GM10266 (cell line): Measurements from ENCODE around the gene MSI1.

Experiments used
- DNase-seq: peaks from one replicate; pipeline ENCODE4 v3.0.0; 2012; ENCODE audit errors: extremely low spot score
- TF ChIP-seq, protein P1 (sequence below): IDR thresholded peaks from 2 replicates; pipeline ENCODE4 v1.5.1; 2012; ENCODE audit warnings: mild to moderate bottlenecking, low read depth; ENCODE audit not compliant: control insufficient read depth, insufficient read depth; ENCODE audit errors: missing control alignments

The MSI1 gene

DNA sequence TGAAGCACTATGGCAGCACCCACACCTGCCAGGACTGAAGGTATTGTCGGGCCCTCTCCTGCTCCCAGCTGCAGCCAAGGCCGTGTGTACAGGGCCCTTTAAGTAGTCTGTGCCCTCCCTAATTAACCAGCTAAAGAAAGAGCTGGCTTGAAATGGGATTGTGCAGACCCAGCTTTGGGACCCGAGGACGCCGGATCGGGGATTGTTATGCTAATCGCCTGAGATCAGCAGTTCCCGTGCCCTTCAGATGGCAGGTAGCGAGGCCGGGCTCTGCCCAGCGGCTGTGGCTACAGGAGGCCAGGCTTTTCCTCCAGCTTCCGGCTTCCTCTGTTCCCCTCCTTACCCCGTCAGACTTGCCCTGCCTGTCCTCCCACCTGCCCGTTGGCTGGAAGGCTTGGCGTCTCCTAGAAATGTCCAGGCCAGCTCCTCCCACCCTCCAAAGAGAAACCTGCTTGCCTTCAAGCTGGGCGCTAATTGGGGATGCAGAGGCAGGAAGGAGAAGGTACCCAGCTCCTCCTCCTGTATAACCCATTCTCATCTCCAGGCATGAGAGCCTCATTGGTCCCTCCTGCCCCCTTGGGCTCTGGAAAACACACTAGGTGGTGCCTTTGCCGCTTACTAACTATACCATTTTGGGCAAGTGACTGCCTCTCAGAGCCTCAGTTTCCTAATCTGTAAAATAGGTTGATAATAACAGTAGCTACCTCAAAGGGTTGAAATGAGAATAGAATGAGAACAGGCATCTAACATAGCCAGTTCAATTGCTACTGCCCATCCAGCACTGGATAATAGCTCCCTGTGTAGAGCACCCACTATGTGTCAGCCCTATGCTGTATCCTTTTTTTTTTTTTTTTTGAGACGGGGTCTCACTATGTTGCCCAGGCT, 25.8 kb upstream of the MSI1 start:
- no peak for DNase-seq
- TF ChIP-seq, protein P1, sequence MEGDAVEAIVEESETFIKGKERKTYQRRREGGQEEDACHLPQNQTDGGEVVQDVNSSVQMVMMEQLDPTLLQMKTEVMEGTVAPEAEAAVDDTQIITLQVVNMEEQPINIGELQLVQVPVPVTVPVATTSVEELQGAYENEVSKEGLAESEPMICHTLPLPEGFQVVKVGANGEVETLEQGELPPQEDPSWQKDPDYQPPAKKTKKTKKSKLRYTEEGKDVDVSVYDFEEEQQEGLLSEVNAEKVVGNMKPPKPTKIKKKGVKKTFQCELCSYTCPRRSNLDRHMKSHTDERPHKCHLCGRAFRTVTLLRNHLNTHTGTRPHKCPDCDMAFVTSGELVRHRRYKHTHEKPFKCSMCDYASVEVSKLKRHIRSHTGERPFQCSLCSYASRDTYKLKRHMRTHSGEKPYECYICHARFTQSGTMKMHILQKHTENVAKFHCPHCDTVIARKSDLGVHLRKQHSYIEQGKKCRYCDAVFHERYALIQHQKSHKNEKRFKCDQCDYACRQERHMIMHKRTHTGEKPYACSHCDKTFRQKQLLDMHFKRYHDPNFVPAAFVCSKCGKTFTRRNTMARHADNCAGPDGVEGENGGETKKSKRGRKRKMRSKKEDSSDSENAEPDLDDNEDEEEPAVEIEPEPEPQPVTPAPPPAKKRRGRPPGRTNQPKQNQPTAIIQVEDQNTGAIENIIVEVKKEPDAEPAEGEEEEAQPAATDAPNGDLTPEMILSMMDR = no peak

DNA sequence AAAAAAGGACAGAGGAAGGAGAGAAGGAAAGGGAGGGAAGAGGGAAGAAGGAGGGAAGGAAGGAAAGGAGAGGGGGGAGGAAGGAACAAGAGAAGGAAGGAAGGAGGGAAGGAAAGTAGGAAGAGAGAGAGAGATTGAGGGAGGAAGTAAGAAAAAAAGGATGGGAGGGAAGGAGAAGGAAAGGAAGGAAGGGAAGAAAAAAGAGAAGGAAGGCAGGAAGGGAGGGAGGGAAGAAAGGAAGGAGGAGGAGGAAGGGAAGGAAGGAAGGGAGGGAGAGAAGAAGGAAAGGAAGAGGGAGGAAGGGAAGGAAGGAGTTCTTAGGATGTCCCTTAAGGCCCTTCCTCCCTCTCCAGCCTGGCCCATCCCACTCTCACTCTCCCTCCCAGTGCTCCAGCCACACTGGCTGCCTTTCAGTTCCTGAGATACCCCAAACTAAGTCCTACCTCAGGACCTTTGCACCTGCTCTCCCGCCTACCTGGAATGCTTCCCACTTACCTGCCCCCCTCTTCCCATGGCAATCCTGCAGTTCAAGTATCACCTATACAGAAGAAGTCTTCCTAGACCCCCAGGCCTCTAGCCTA, 21.7 kb upstream of the MSI1 start:
- DNase-seq = no peak
- TF ChIP-seq, protein P1 = no peak

DNA sequence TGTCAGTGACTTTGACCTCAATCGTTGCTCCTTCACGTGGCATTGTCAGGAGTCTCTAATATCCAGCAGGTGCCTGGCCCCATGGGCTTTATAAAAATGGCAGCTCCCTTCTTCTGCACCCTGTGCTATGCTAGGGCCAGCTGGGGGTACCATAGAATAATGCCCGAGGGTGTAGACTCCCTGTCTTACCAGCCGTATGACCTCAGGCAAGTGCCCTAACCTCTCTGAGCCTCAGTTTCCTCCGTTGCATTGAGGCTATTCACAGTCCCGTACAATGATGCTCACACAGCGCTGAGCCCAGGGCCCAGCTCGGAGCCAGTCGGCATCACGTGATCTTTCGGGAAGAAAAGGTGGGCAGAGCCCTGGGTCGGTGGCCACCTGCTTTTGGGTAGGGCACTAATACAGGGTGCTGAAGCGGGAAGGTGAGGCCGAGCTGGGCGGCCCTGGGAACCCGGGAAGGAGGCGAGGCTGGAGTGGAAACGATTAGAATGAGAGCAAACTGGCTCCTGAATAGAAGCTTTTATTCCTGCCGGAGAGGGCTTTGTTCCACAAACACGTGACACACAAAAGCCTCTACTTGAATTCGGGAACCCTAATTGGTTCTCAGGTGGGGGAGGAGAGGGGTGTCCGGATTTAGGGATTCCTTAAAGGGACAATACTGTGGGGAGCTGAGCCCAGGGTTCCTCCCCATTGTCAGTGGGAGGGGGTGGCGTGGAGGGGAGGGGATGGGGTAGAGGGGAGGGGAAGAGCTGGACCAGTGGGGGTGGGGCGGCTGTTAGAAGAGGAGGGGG, 19.9 kb upstream of the MSI1 start:
- no peak for DNase-seq
- TF ChIP-seq, protein P1 = no peak

DNA sequence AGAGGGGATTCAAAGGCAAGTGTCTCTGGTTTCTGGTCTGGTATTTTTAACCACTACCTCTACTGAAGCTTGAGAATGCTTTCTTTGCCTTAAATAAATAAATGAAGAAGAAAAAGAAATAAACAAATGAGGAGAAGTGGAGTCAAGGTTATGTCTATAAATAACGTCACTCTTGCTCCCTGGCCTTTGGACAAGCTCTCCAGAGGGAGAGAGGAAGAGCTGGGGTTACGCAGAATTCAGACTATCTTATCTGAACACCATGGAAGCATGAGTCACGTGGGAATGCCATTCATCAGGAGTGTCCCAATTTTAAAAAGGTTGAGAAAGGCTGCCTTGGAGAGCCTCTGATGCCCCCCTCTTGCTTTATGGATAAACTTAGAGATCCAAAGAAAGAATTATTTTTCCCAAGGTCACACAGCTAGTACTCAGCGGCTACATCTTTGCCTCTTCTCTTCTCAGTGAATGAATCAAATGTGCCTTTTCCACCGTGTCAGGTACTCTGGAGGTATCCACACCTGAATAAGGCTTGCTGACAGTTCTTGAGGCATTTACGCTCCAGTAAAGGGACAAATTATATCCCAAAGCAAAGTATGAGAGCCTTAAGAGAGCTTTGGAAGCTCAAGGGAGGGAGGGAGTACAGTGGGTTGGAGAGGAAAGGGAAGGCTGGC, 12.9 kb upstream of the MSI1 start:
- TF ChIP-seq, protein P1 = no peak
- no peak for DNase-seq

DNA sequence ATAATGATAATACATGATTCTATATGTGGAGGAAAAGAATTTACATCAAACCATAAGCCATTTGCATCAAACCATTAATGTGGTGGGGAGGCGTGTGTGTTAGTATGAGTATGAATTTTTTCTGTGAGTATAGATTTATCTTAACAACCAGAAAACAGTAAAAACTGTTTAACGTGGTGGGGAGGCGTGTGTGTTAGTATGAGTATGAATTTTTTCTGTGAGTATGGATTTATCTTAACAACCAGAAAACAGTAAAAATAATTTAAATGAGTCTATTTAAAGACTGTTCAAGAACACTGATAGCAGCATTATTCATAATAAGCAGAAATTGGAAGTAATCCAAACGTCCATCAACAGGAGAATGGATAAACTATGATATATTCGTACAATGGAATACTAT, 9.1 kb upstream of the MSI1 start:
- DNase-seq = no peak
- TF ChIP-seq, protein P1 = no peak

DNA sequence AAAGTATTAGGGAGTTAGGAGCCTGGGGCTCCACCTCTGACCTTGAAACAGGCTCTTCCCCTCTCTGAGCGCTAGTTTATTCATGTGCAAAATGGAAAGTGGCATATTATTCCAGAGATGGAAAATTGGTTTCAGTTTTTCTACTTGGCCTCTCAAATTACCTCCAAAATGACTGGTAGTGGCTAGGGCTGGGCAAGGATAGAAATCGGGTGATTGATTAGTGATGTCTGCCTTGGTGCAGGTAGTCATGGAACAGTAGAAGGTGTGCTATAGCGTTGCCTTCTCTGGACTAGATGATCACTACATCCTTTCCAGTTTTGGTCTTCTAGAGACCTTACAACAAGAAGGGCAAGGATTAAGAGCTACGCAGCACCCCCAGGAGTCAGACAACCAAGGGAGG, 8.6 kb upstream of the MSI1 start:
- TF ChIP-seq, protein P1 = no peak
- no peak for DNase-seq
